ENCODE results near the gene TSPAN2.

Gene TSPAN2

DNA sequence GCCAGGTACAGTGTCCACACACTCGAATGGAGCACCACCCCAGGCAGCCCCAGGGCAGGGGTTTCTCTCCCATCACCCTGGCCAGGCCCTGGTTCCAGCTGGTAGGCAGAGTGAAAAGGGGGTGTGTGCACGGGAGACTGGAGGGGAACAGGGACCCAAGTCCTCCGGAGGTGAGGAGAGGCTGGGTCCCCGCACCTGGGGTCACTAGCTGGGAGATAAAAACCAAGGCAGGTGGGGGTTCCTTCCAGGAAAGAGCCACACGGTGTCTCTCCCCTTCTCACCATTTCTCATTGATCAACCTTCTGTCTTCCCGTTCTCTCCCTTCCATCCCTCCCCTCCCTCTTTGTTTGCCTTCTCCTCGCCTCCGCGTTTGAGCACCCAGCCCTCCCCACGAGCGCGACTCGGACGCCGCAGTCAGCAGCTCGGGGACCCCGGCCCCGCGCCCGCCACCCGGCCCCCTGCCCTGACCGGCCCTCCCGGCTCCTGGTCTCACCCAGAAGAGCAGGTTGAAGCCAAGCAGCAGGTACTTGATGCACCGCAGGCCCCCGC is 358 bp downstream of the TSPAN2 start:
- Histone ChIP-seq H3K27ac (ENCODE audit: low read depth, low read length) (peak overlapping the region; percentile 96), H3K9ac (ENCODE audit: low read length) (peak overlapping the region; percentile 89), H3K36me3 (ENCODE audit: insufficient read depth, low read length) (no peaks in the 10 kb centered on the region), H3K4me1 (ENCODE audit: insufficient read depth, low read length) (peaks cover 21% of the 10 kb centered on the region), H3K9me3 (ENCODE audit: low read length) (no peaks in the 10 kb centered on the region), H3K4me3 (ENCODE audit: low read depth in 1 of 2, low read length in 2 of 2) (peak overlapping the region; percentile 74 to 86), H3K27me3 (ENCODE audit: control insufficient read depth in 1 of 2, insufficient read depth in 2 of 2, low read length in 2 of 2) (no peaks in the 10 kb centered on the region)

DNA sequence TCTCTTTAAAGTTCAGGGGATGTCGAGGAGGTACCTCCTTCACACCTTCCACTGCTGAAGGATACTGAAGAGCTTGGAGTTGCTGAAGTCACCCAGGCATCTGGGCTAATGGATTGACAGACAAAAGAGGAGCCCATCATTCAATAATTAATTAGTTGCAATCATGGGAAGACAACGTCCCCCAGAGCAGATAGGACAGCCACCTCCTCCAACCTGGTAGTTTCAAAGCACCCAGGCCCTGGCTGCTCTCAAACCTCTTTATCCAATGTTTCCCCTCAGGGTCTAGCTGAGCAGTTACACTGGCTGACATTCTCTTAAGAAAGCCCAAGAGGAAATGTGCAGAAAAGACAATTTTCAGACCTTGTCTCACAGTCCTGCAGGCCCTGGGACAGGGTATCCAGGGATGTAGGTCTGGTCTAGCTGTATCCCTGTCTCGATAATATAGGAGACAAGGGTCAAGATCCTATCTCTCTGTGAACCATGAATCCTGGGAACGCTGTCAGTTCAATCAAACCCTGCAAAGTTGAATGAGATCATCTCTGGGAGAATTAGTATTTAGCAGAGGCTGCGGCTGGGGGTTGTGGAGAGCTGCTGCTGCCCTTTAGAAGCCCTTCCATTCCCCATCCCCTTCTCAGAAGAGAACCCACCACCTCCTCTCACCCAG is 1.1 kb downstream of the TSPAN2 start:
- peak overlapping the region; percentile 96 for H3K27ac ChIP-seq (ENCODE audit: low read depth, low read length)
- H3K36me3 ChIP-seq (ENCODE audit: insufficient read depth, low read length) = no peaks in the 10 kb centered on the region
- peak overlapping the region; percentile 74 to 86 for H3K4me3 ChIP-seq (ENCODE audit: low read depth in 1 of 2, low read length in 2 of 2)
- peak overlapping the region; percentile 89 for H3K9ac ChIP-seq (ENCODE audit: low read length)
- H3K27me3 ChIP-seq (ENCODE audit: control insufficient read depth in 1 of 2, insufficient read depth in 2 of 2, low read length in 2 of 2) = no peaks in the 10 kb centered on the region
- H3K4me1 ChIP-seq (ENCODE audit: insufficient read depth, low read length) = peaks cover 28% of the 10 kb centered on the region
- H3K9me3 ChIP-seq (ENCODE audit: low read length) = no peaks in the 10 kb centered on the region

DNA sequence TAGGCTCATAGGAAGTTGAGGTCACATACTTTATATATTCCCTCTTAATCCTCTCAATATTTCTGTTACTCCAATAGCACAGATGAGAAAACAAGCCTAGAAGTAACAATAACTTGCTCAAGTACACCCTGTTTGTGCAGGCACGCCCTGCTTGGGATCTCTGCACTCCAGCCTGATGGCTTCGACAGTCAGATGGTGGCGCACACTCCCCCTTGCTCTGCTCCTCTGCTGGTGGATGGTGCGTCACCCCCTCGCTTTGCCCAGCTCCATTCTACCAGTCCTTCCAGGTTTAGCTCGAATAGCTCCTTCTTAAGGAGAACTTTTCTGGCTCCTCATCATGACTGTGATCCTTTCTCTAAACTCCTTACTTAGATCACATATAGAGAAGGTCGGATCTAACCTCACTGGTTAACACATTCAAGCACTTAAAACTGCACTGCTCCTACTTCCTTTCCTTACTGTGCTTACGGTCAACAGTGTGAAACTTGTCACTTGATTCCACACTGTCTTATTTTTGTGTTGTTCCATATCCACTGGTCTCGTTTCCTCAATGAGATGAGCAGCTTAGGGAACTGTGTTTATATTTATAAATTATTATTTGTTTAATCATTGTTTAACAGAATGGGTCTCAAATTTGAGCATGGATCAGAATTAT is 3.0 kb downstream of the TSPAN2 start:
- H3K36me3 ChIP-seq (ENCODE audit: insufficient read depth, low read length) = no peaks in the 10 kb centered on the region
- H3K27me3 ChIP-seq (ENCODE audit: control insufficient read depth in 1 of 2, insufficient read depth in 2 of 2, low read length in 2 of 2) = no peaks in the 10 kb centered on the region
- H3K27ac ChIP-seq (ENCODE audit: low read depth, low read length) = peak overlapping the region; percentile 85
- H3K9ac ChIP-seq (ENCODE audit: low read length) = peak overlapping the region; percentile 53
- H3K9me3 ChIP-seq (ENCODE audit: low read length) = no peaks in the 10 kb centered on the region
- H3K4me3 ChIP-seq (ENCODE audit: low read depth in 1 of 2, low read length in 2 of 2) = peak overlapping the region in 1 of 2 donors; percentile 44
- peaks cover 46% of the 10 kb centered on the region for H3K4me1 ChIP-seq (ENCODE audit: insufficient read depth, low read length)

DNA sequence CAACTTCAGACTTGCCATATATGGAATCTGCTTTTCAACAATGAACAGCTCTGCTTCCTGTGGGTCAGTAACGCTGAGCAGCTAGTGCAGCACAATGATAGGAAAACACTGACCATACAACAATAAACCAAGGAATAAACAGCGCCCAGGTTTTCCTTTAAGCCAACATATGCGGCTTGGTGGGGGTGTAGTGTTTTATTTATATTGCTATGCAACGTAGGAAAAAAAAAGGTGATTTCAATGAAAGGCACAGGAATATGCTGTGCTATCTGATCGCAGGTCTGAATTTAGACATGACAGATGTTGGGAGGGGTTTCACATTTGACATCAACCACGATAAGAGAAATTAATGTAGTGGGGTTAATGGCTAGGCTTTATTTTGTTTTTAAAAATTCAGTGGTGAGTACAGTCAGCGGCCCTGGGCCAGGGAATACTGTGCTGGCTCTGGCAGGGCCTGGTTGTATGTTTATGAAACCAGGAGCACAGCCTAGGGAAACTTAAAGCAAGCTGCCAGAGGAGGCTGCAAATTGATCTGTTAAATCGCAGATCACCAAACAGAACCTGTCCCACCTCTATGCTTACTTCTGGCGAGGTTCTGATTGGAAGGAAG is 4.3 kb downstream of the TSPAN2 start:
- peak overlapping the region; percentile 53 for H3K9ac ChIP-seq (ENCODE audit: low read length)
- H3K27me3 ChIP-seq (ENCODE audit: control insufficient read depth in 1 of 2, insufficient read depth in 2 of 2, low read length in 2 of 2) = no peaks in the 10 kb centered on the region
- peak overlapping the region in 1 of 2 donors; percentile 44 for H3K4me3 ChIP-seq (ENCODE audit: low read depth in 1 of 2, low read length in 2 of 2)
- H3K9me3 ChIP-seq (ENCODE audit: low read length) = no peaks in the 10 kb centered on the region
- peak overlapping the region; percentile 85 for H3K27ac ChIP-seq (ENCODE audit: low read depth, low read length)
- H3K36me3 ChIP-seq (ENCODE audit: insufficient read depth, low read length) = peaks cover under 1% of the 10 kb centered on the region
- H3K4me1 ChIP-seq (ENCODE audit: insufficient read depth, low read length) = peaks cover 42% of the 10 kb centered on the region

DNA sequence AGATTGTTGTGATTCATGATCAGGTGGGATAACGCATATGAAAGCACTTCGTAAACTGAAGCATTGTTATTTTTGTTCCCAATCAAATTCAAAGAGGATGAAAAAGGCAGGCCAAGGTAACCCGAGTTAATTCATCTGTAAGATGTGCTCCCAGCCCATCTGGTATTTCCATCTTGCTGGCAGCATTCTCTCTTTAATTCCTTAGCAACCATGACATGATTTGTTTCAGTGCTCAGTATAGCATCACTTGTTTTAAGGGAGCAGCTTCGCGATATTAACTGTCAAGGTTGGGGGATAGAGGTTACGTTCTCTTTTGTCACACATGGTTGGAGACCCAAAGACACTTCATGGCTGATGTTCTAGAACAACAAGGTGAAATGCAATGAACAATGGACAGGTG is 6.4 kb downstream of the TSPAN2 start:
- H3K4me1 ChIP-seq (ENCODE audit: insufficient read depth, low read length) = peaks cover 42% of the 10 kb centered on the region
- no peak overlapping the region for H3K9ac ChIP-seq (ENCODE audit: low read length)
- H3K27me3 ChIP-seq (ENCODE audit: control insufficient read depth in 1 of 2, insufficient read depth in 2 of 2, low read length in 2 of 2) = no peaks in the 10 kb centered on the region
- H3K27ac ChIP-seq (ENCODE audit: low read depth, low read length) = peak overlapping the region; percentile 8
- H3K9me3 ChIP-seq (ENCODE audit: low read length) = no peaks in the 10 kb centered on the region
- peaks cover 7% of the 10 kb centered on the region for H3K36me3 ChIP-seq (ENCODE audit: insufficient read depth, low read length)
- H3K4me3 ChIP-seq (ENCODE audit: low read depth in 1 of 2, low read length in 2 of 2) = peak overlapping the region in 1 of 2 donors; percentile 5

DNA sequence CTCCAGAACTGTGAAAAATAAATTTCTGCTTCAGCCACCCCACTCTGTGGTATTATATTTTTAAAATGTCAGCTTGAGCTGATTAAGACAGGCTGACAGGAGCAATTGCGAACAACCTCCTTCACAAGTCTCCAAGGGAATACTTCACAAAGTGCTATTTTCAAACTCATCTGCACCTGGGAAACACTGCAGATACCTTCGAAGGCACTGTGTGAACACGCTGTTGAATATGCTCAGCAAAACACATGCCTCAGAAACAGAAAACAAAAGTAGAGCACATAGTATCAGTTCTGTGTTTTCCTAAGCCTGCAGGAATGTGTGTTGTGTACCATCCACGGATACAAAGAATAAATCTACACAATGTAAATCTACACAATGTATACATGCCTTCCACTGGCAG is 10.6 kb downstream of the TSPAN2 start:
- Histone ChIP-seq H3K9ac (ENCODE audit: low read length) (no peak overlapping the region), H3K9me3 (ENCODE audit: low read length) (no peaks in the 10 kb centered on the region), H3K27ac (ENCODE audit: low read depth, low read length) (no peak overlapping the region), H3K4me1 (ENCODE audit: insufficient read depth, low read length) (peaks cover 66% of the 10 kb centered on the region), H3K36me3 (ENCODE audit: insufficient read depth, low read length) (peaks cover 7% of the 10 kb centered on the region), H3K4me3 (ENCODE audit: low read depth in 1 of 2, low read length in 2 of 2) (no peak overlapping the region), H3K27me3 (ENCODE audit: control insufficient read depth in 1 of 2, insufficient read depth in 2 of 2, low read length in 2 of 2) (no peaks in the 10 kb centered on the region)

DNA sequence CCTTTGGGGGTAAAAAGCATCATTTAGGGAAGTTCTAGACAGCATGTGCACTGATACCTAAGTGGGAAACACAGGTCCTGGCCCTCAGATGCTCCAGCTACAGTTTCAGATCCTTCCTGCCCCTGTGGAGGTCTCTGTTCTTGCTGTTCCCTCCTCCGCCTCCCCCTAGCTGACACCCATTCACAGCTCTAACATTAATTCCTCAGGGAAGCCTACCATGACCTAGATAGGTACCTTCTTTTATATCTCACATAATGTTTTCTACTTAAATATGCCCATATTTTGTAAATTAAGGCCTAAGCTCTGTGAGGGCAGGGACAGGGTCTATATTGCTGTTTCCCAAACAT is 11.3 kb downstream of the TSPAN2 start:
- H3K4me3 ChIP-seq (ENCODE audit: low read depth in 1 of 2, low read length in 2 of 2) = no peak overlapping the region
- no peak overlapping the region for H3K9ac ChIP-seq (ENCODE audit: low read length)
- peaks cover 7% of the 10 kb centered on the region for H3K36me3 ChIP-seq (ENCODE audit: insufficient read depth, low read length)
- no peak overlapping the region for H3K27ac ChIP-seq (ENCODE audit: low read depth, low read length)
- H3K27me3 ChIP-seq (ENCODE audit: control insufficient read depth in 1 of 2, insufficient read depth in 2 of 2, low read length in 2 of 2) = no peaks in the 10 kb centered on the region
- no peaks in the 10 kb centered on the region for H3K9me3 ChIP-seq (ENCODE audit: low read length)
- peaks cover 66% of the 10 kb centered on the region for H3K4me1 ChIP-seq (ENCODE audit: insufficient read depth, low read length)

DNA sequence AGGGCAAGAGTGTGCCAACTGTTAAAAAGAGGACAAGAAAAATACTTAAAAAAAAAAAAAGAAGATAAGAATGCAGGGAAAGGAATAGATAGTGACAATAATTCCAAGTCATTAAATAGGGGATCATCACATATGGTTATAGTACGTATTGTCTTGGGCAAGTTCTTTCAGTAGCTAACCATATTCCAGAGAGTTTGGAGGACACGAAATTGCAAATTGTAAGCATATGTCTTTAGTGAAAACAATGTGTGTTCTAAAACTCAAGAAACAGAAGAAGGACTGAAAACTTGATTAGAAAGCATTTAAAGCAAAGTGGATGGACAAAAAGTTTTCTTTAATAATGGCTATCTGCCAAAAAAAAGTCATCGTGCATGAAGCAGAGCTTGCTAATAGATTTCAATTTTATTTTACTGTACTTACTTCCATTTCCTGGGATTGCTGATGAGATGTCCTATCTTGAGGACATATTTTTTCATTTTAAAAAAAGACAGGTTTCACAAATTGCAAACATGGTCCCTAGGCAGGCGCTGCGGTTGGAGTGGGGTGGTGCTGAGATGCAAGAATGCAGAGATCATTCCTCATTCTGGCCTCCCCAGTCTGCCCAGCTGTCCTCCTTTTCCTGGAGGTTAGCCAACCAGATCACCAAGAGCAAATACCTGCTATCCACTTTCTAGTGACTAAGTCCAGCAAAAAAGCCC is 11.9 kb downstream of the TSPAN2 start:
- Histone ChIP-seq H3K9ac (ENCODE audit: low read length) (no peak overlapping the region), H3K4me3 (ENCODE audit: low read depth in 1 of 2, low read length in 2 of 2) (no peak overlapping the region), H3K36me3 (ENCODE audit: insufficient read depth, low read length) (peaks cover 7% of the 10 kb centered on the region), H3K4me1 (ENCODE audit: insufficient read depth, low read length) (peaks cover 64% of the 10 kb centered on the region), H3K27ac (ENCODE audit: low read depth, low read length) (no peak overlapping the region), H3K27me3 (ENCODE audit: control insufficient read depth in 1 of 2, insufficient read depth in 2 of 2, low read length in 2 of 2) (no peaks in the 10 kb centered on the region), H3K9me3 (ENCODE audit: low read length) (no peaks in the 10 kb centered on the region)

DNA sequence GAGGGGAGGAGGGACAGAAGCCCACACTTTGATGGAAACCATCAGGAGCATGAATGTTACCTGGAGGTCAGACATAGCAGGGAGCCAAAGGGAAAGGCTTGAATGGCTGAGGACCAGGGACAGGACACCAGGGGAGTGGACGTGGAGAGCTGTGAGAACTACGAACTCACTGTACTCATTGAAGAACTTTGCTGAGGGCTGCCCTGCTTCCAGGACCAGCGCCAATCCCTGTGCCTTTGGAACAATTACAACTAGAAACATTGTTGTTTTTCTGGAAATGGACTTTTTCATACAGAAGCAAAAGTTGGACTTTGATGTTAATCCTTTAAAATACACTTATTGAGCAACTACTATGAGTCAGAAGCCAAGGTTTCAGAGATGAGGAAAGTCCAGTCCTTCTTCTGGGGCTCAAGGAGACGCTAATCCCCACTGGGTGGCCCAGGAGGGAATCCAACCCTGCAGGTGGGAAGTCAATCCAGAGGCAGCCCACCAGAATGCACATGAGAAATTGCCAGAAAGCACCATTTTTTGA is 12.9 kb downstream of the TSPAN2 start:
- Histone ChIP-seq H3K9ac (ENCODE audit: low read length) (no peak overlapping the region), H3K9me3 (ENCODE audit: low read length) (no peaks in the 10 kb centered on the region), H3K4me3 (ENCODE audit: low read depth in 1 of 2, low read length in 2 of 2) (no peak overlapping the region), H3K4me1 (ENCODE audit: insufficient read depth, low read length) (peaks cover 65% of the 10 kb centered on the region), H3K27ac (ENCODE audit: low read depth, low read length) (no peak overlapping the region), H3K27me3 (ENCODE audit: control insufficient read depth in 1 of 2, insufficient read depth in 2 of 2, low read length in 2 of 2) (no peaks in the 10 kb centered on the region), H3K36me3 (ENCODE audit: insufficient read depth, low read length) (peaks cover 7% of the 10 kb centered on the region)

DNA sequence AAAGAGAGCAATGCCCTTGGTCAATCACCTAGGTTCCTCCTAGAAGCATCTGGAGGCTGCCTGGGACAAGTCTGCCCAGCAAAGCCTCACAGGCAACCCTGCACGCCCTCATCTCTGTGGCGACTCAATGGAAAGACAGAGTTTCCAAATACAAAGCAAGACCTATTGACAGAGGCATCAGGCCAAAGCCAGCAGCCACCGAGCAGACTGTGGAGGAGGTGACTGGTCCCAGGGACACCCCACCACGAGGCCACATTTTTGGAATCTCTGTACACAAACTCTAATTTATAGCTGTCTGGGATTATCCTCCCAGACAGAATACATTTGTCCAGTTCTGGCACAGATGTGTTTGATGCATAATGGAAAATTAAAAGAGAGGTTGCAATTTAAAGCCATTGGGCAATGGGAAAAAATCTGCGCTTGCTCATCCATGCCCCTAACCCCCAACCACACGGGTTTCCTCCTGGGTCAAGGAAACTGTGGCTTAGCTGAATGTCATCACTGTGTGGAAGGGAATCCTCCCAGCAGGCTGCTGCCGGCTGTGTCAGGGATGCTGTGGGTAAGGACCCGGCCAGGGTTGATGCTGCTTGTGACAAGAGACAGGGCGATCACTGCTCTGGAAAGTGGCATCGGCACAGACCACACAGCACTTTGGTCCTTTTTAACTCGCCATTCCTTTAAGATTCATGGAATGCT is 14.3 kb downstream of the TSPAN2 start:
- Histone ChIP-seq H3K9me3 (ENCODE audit: low read length) (no peaks in the 10 kb centered on the region), H3K27me3 (ENCODE audit: control insufficient read depth in 1 of 2, insufficient read depth in 2 of 2, low read length in 2 of 2) (no peaks in the 10 kb centered on the region), H3K4me1 (ENCODE audit: insufficient read depth, low read length) (peaks cover 72% of the 10 kb centered on the region), H3K9ac (ENCODE audit: low read length) (no peak overlapping the region), H3K36me3 (ENCODE audit: insufficient read depth, low read length) (peaks cover 6% of the 10 kb centered on the region), H3K4me3 (ENCODE audit: low read depth in 1 of 2, low read length in 2 of 2) (no peak overlapping the region), H3K27ac (ENCODE audit: low read depth, low read length) (peak overlapping the region; percentile 76)

All from muscle layer of colon (tissue), 2 donors.